ENCODE data around the gene SMG9.

GRCh38 chr19:43760941-43761340, 6.2 kb upstream of the SMG9 start:
- TF ChIP-seq, protein P1, sequence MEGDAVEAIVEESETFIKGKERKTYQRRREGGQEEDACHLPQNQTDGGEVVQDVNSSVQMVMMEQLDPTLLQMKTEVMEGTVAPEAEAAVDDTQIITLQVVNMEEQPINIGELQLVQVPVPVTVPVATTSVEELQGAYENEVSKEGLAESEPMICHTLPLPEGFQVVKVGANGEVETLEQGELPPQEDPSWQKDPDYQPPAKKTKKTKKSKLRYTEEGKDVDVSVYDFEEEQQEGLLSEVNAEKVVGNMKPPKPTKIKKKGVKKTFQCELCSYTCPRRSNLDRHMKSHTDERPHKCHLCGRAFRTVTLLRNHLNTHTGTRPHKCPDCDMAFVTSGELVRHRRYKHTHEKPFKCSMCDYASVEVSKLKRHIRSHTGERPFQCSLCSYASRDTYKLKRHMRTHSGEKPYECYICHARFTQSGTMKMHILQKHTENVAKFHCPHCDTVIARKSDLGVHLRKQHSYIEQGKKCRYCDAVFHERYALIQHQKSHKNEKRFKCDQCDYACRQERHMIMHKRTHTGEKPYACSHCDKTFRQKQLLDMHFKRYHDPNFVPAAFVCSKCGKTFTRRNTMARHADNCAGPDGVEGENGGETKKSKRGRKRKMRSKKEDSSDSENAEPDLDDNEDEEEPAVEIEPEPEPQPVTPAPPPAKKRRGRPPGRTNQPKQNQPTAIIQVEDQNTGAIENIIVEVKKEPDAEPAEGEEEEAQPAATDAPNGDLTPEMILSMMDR (conservative IDR thresholded peaks at IDR 0.05; ENCODE audit: low read depth, low read length) = no peak
- no peak for TF ChIP-seq EZH2 (IDR thresholded peaks at IDR 0.05; ENCODE audit: borderline replicate concordance, low read depth, low read length, poor library complexity, severe bottlenecking)
